ACC112 (cell line): ENCODE measurements around the gene SCNN1A.

Source experiments
- H2AFZ ChIP-seq: fragments of 200-600 bp; sonication (generic); one replicate; pipeline ENCODE4 v1.6.0; 2017; ENCODE audit warnings: antibody characterized with exemption, low read length; ENCODE audit not compliant: unreplicated experiment
- H3K27ac ChIP-seq: fragments of 200-600 bp; sonication (generic); 2 replicates; pipeline ENCODE4 v1.5.1; 2014; ENCODE audit warnings: low read depth, mild to moderate bottlenecking, antibody characterized with exemption, low read length, moderate library complexity
- H3K27me3 ChIP-seq: fragments of 200-600 bp; sonication (generic); 2 replicates; pipeline ENCODE4 v1.6.1; 2014; ENCODE audit warnings: mild to moderate bottlenecking, antibody characterized with exemption, low read length, moderate library complexity, mixed read lengths; ENCODE audit not compliant: insufficient read depth
- H3K36me3 ChIP-seq: fragments of 200-600 bp; sonication (generic); 2 replicates; pipeline ENCODE4 v1.6.1; 2016; ENCODE audit warnings: mild to moderate bottlenecking, antibody characterized with exemption, low read length, moderate library complexity, mixed read lengths; ENCODE audit not compliant: insufficient read depth
- H3K4me1 ChIP-seq: fragments of 200-600 bp; sonication (generic); one replicate; pipeline ENCODE4 v1.6.1; 2016; ENCODE audit warnings: low read length, mixed read lengths; ENCODE audit not compliant: insufficient read depth, unreplicated experiment, control insufficient read depth
- H3K4me3 ChIP-seq: fragments of 200-600 bp; sonication (generic); 2 replicates; pipeline ENCODE4 v1.5.1; 2014; ENCODE audit warnings: mild to moderate bottlenecking, low read depth, low read length
- H3K79me2 ChIP-seq: fragments of 200-600 bp; sonication (generic); one replicate; pipeline ENCODE4 v1.6.0; 2016; ENCODE audit warnings: low read length; ENCODE audit not compliant: control insufficient read depth, unreplicated experiment, insufficient read depth

SCNN1A gene

GRCh38 chr12:6337958-6338433, 37.4 kb downstream of the SCNN1A start:
- peaks cover 87% of the 10 kb centered on the region for H3K79me2 ChIP-seq
- H3K36me3 ChIP-seq, result peaks cover 12% of the 10 kb centered on the region
- no peaks in the 10 kb centered on the region for H3K27me3 ChIP-seq
- no peak overlapping the region for H2AFZ ChIP-seq
- peak overlapping the region; percentile 99 for H3K27ac ChIP-seq
- peak overlapping the region; percentile 87 for H3K4me3 ChIP-seq
- H3K4me1 ChIP-seq, result peaks cover 71% of the 10 kb centered on the region

DNA sequence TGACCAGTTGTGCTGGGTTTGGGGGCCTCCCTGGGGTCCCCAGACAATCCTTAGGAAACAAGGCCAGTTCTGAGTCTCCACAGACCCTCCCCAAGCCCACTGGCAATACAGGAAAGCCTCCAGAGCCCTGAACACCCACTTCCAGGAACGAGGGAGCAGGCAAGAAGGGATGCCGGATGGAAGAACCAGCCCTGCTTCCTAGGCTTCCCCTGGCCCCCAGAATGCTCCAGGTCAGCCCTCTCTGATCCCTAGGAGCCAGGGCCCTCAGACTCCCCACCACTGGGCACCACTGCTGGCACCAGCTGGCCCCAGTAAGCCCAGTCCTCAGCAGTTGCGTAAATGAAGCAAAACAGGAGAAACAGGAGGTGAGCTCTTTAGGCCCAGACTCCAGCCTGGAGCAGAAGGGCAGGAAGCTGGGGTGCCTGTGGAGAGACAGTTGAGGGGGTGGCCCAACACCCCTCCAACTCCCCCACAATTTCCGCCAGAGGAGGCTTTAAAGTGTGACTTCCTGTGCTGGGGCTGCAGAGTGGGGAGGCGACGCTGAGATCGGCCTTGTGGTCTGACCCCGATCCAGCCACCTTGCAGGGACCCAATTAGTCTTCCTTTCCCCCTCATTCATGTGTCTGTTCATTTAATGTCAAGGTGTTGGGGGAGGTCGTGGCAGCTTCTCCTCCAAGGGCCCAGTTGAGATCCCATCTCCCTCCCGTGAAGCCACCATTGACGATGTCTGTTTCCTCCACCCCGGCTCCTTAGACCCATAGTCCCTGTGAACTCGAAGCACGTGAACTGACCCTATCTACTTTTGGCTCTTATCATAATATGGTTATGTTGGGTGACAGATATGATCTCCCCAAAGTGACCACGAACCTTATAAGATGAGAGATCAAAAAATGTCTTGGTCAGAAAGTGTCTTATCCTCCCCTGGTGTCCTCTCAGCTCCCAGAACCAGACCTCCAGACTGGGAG, 38.2 kb downstream of the SCNN1A start:
- peak overlapping the region; percentile 99 for H3K27ac ChIP-seq
- H3K27me3 ChIP-seq, result no peaks in the 10 kb centered on the region
- H3K36me3 ChIP-seq, result peaks cover 16% of the 10 kb centered on the region
- peaks cover 71% of the 10 kb centered on the region for H3K4me1 ChIP-seq
- H2AFZ ChIP-seq, result no peak overlapping the region
- peak overlapping the region; percentile 87 for H3K4me3 ChIP-seq
- H3K79me2 ChIP-seq, result peaks cover 88% of the 10 kb centered on the region

DNA sequence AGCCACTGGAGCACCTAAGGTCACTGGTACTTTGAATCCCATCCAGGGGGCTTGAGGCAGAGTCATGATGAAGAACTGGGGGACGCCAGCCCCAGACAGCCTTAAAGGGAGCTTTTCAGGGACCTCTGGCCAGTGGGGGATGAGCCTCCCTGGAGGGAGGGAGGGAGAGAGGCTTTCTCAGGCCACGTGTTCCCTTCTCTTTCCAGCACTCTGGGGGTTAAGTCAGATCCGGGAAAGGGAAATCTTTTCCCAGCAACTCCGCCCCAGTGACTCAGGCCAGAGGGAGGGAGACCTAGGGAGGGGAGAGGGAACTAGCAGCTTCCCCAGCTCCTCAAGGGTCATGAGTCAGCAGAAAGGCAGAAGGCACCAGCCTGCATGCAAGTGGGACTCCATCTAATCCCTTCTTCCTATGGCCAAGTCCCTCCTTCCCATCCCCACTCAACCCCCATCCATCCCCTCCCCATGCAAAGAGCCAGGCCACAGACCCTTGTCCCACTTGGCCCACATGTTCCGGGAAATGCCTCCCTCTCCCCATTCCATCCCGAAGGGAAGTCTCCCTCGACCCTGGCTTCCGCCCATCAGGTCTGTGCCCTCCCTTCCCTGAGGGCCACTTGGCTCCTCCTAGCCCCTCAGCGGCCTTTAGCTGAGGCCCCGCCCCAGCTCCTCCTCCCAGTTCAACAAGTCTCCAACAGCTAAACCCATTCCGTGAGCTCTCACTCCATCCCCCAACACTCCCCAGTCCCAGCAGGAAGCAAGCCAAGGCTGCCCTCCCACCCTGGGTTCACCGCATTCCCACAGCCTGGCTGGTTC, 39.1 kb downstream of the SCNN1A start:
- peak overlapping the region; percentile 87 for H3K4me3 ChIP-seq
- H2AFZ ChIP-seq, result no peak overlapping the region
- peaks cover 21% of the 10 kb centered on the region for H3K36me3 ChIP-seq
- no peaks in the 10 kb centered on the region for H3K27me3 ChIP-seq
- H3K4me1 ChIP-seq, result peaks cover 77% of the 10 kb centered on the region
- H3K79me2 ChIP-seq, result peaks cover 83% of the 10 kb centered on the region
- H3K27ac ChIP-seq, result peak overlapping the region; percentile 99

DNA sequence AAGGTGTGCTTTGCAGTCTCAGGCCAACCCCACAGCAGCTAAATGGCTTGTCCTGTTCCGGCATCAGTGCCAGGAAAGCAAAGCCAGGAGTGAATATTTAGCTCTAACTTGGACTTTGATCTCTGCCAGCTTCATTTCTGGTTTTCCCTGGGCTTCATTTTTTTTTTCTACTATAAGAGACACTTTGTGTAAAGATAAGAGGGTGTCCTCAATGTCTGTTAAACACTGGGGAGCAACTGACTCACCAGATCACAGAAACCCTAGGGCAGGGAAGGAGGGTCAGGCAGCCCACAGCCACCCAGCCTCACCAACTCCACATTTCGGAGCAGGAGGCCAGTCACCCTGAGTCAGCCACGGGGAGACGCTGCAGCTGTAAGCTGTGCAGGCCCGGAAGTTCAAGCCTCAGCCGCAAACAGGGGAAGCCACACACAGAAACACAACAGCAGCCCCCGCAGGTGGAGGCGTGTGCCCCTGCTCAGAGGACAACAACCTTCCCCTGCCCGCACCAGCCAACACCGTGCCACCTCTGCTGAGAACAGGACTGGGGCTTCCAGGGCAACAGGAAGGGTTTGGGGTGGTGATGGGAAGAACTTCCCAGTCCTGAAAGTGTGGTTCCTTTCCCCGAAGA, 39.8 kb downstream of the SCNN1A start:
- H3K36me3 ChIP-seq, result peaks cover 28% of the 10 kb centered on the region
- peak overlapping the region; percentile 99 for H3K27ac ChIP-seq
- H2AFZ ChIP-seq, result no peak overlapping the region
- no peaks in the 10 kb centered on the region for H3K27me3 ChIP-seq
- H3K4me3 ChIP-seq, result peak overlapping the region; percentile 72
- H3K79me2 ChIP-seq, result peaks cover 83% of the 10 kb centered on the region
- H3K4me1 ChIP-seq, result peaks cover 82% of the 10 kb centered on the region

GRCh38 chr12:6334940-6335450, 40.4 kb downstream of the SCNN1A start:
- Histone ChIP-seq H3K4me3 (peak overlapping the region; percentile 72), H3K79me2 (peaks cover 83% of the 10 kb centered on the region), H3K36me3 (peaks cover 34% of the 10 kb centered on the region), H3K4me1 (peaks cover 82% of the 10 kb centered on the region), H3K27ac (peak overlapping the region; percentile 99), H2AFZ (no peak overlapping the region), H3K27me3 (no peaks in the 10 kb centered on the region)

DNA sequence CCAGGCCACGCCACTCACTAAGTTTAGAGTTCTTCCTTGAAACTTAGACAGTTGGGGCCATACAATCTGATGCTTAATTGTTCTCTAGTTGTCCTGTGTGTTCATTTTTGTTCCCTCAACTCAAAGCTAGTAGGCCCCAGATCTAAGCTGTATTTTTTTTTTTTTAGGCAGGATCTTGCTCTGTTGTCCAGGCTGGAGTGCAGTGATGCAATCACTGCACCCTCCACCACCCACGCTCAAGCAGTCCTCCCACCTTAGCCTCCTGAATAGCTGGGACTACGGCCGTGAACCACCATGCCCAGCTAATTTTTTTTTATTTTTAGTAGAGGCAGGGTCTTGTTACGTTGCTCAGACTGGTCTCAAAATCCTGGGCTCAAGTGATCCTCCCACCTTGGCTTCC, 41.0 kb downstream of the SCNN1A start:
- H3K27me3 ChIP-seq, result no peaks in the 10 kb centered on the region
- H3K4me1 ChIP-seq, result peaks cover 79% of the 10 kb centered on the region
- H3K79me2 ChIP-seq, result peaks cover 82% of the 10 kb centered on the region
- peak overlapping the region; percentile 72; the same call in 1 of the 2 replicates for H3K4me3 ChIP-seq
- peak overlapping the region; percentile 99 for H3K27ac ChIP-seq
- no peak overlapping the region for H2AFZ ChIP-seq
- H3K36me3 ChIP-seq, result peaks cover 37% of the 10 kb centered on the region

DNA sequence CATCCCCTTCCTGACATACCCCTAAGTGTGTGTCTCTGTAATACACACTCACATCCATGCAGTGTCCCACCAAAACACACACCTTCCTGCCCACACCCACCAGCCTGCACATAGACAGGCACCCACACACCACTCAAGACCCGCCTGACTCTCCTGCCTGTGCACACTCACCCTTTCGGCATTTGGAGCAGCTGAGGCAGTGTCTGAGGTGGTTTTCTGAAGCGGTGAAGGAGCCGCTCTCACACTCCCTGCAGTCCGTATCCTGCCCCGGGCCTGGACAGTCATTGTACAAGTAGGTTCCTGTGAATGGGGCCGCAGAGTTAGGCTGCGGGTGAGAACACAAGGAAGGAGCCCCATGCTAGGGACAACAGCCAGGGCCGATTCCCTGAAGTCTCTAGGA, 41.8 kb downstream of the SCNN1A start:
- H3K4me3 ChIP-seq, result peak overlapping the region; percentile 72
- peaks cover 78% of the 10 kb centered on the region for H3K79me2 ChIP-seq
- H3K4me1 ChIP-seq, result peaks cover 71% of the 10 kb centered on the region
- peaks cover 37% of the 10 kb centered on the region for H3K36me3 ChIP-seq
- H3K27me3 ChIP-seq, result no peaks in the 10 kb centered on the region
- peak overlapping the region; percentile 99 for H3K27ac ChIP-seq
- no peak overlapping the region for H2AFZ ChIP-seq

DNA sequence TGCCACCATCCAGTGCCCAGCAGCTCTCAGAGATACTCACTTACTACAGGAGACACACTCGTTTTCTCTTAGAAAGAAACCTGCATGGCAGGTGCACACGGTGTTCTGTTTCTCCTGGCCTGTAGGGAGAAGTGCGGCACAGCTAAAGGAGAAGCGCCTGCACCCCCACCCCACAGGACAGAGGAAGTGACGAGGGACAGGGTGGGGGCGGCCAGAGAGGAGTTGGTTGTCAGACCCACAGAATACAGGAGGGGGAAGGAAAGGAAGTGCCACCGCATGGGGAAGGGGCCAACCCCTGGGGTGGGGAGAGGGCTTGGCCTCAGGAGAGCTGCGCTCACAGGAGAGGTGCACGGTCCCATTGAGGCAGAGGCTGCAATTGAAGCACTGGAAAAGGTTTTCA, 42.3 kb downstream of the SCNN1A start:
- Histone ChIP-seq H3K27ac (peak overlapping the region; percentile 99), H3K4me3 (peak overlapping the region; percentile 27; the same call in 1 of the 2 replicates), H2AFZ (no peak overlapping the region), H3K36me3 (peaks cover 39% of the 10 kb centered on the region), H3K79me2 (peaks cover 72% of the 10 kb centered on the region), H3K4me1 (peaks cover 71% of the 10 kb centered on the region), H3K27me3 (no peaks in the 10 kb centered on the region)

GRCh38 chr12:6332459-6332858, 42.9 kb downstream of the SCNN1A start:
- H3K36me3 ChIP-seq, result peaks cover 39% of the 10 kb centered on the region
- H3K27ac ChIP-seq, result peak overlapping the region; percentile 99
- peak overlapping the region; percentile 27; the same call in 1 of the 2 replicates for H3K4me3 ChIP-seq
- no peak overlapping the region for H2AFZ ChIP-seq
- peaks cover 71% of the 10 kb centered on the region for H3K4me1 ChIP-seq
- peaks cover 67% of the 10 kb centered on the region for H3K79me2 ChIP-seq
- no peaks in the 10 kb centered on the region for H3K27me3 ChIP-seq
